K562 (cell line): ENCODE data around the gene RASIP1. TPM values are rescaled to one million over a fixed set of nuclear protein-coding genes. Genes with fewer than 3 reads are reported as not detected.

ENCODE experiments used
- BMI1 ChIP-seq: fragments of 150-350 bp; IDR thresholded peaks from 2 replicates; pipeline ENCODE4 v1.6.1; 2014; ENCODE audit warnings: low read length
- BRCA1 ChIP-seq, 2 experiments: fragments of 450-650 bp in 1 of 2; sonication (generic) in 1 of 2; formaldehyde crosslinking in 1 of 2; IDR thresholded peaks; 2 replicates each; pipeline versions ENCODE4 v1.5.0 to v1.6.1; 2017 to 2020; ENCODE audit warnings: mild to moderate bottlenecking in 1 of 2, missing genetic modification reagents in 1 of 2
- BRF2 ChIP-seq: IDR thresholded peaks from 3 replicates; pipeline ENCODE4 v1.6.1; 2011; ENCODE audit warnings: borderline replicate concordance, mild to moderate bottlenecking; ENCODE audit not compliant: insufficient read length, insufficient read depth
- CBX1 ChIP-seq: sonication (generic); IDR thresholded peaks from 2 replicates; pipeline ENCODE4 v1.6.1; 2016; ENCODE audit warnings: antibody characterized with exemption, low read depth, mild to moderate bottlenecking
- CHD4 ChIP-seq: fragments of 200-600 bp; sonication (generic); IDR thresholded peaks from 3 replicates; pipeline ENCODE4 v1.6.1; 2012; ENCODE audit warnings: low read depth, mild to moderate bottlenecking, mixed read lengths, low read length, inconsistent platforms; ENCODE audit not compliant: insufficient read depth, insufficient replicate concordance, poor library complexity, severe bottlenecking
- CLOCK ChIP-seq: fragments of 250-450 bp; sonication (Bioruptor Pico); IDR thresholded peaks from 2 replicates; pipeline ENCODE4 v1.4.0; 2020; ENCODE audit warnings: mild to moderate bottlenecking, moderate library complexity, borderline replicate concordance
- FOXA3 ChIP-seq, 2 experiments: fragments of 450-650 bp in 1 of 2; sonication (generic) in 1 of 2; formaldehyde crosslinking; IDR thresholded peaks in 1 of 2; conservative IDR thresholded peaks in 1 of 2; 2 replicates each; pipeline versions ENCODE4 v1.4.0 to v1.8.0; 2020 to 2022; ENCODE audit warnings: mild to moderate bottlenecking in 2 of 2, missing genetic modification reagents in 1 of 2
- FOXJ3 ChIP-seq: sonication (generic); formaldehyde crosslinking; IDR thresholded peaks from 2 replicates; pipeline ENCODE4 v1.4.0; 2020; ENCODE audit warnings: mild to moderate bottlenecking, missing genetic modification reagents
- HDAC2 ChIP-seq: fragments of 450-650 bp; IDR thresholded peaks from 2 replicates; pipeline ENCODE4 v1.6.1; 2016; ENCODE audit warnings: mild to moderate bottlenecking
- HOMEZ ChIP-seq: fragments of 250-450 bp; sonication (Bioruptor Pico); IDR thresholded peaks from 2 replicates; pipeline ENCODE4 v1.4.0; 2020; ENCODE audit warnings: mild to moderate bottlenecking, moderate library complexity
- KDM1A ChIP-seq, 2 experiments: fragments of 450-650 bp; IDR thresholded peaks; 2 replicates each; pipeline ENCODE4 v1.6.1; 2016; ENCODE audit warnings: mild to moderate bottlenecking in 2 of 2
- MAFF ChIP-seq: IDR thresholded peaks from 2 replicates; pipeline ENCODE4 v1.6.1; 2012; ENCODE audit warnings: low read length, improper control_type of control experiment
- NFE2 ChIP-seq: IDR thresholded peaks from 2 replicates; pipeline ENCODE4 v1.6.1; 2014; ENCODE audit warnings: antibody characterized with exemption, low read depth
- PPARD ChIP-seq: fragments of 250-450 bp; sonication (Bioruptor Pico); IDR thresholded peaks from 2 replicates; pipeline ENCODE4 v1.8.0; 2022; ENCODE audit warnings: inconsistent platforms, mild to moderate bottlenecking, moderate library complexity
- SLC30A9 ChIP-seq: fragments of 250-450 bp; sonication (Bioruptor Pico); IDR thresholded peaks from 2 replicates; pipeline ENCODE4 v1.8.0; 2022; ENCODE audit warnings: mild to moderate bottlenecking, moderate library complexity
- SP2 ChIP-seq: IDR thresholded peaks from 2 replicates; pipeline ENCODE4 v1.6.1; 2011; ENCODE audit warnings: mild to moderate bottlenecking, low read depth, low read length, moderate library complexity; ENCODE audit not compliant: poor library complexity, severe bottlenecking; ENCODE audit errors: extremely low read depth
- YBX1 ChIP-seq: fragments of 450-650 bp; IDR thresholded peaks from 2 replicates; pipeline ENCODE4 v1.7.1; 2016; ENCODE audit warnings: mild to moderate bottlenecking
- ZNF143 ChIP-seq: sonication (generic); formaldehyde crosslinking; IDR thresholded peaks from 2 replicates; pipeline ENCODE4 v1.9.0; 2022; ENCODE audit warnings: mild to moderate bottlenecking, missing genetic modification reagents
- ZNF212 ChIP-seq: fragments of 450-650 bp; formaldehyde crosslinking; IDR thresholded peaks from 2 replicates; pipeline ENCODE4 v1.4.0; 2020; ENCODE audit warnings: mild to moderate bottlenecking
- ZNF445 ChIP-seq: fragments of 250-450 bp; sonication (Bioruptor Pico); IDR thresholded peaks from 2 replicates; pipeline ENCODE4 v1.4.0; 2020; ENCODE audit warnings: low read depth, mild to moderate bottlenecking, moderate library complexity
- ZNF551 ChIP-seq: fragments of 250-450 bp; sonication (Bioruptor Pico); IDR thresholded peaks from 2 replicates; pipeline ENCODE4 v1.5.0; 2021; ENCODE audit warnings: mild to moderate bottlenecking, moderate library complexity
- ZNF584 ChIP-seq: fragments of 200-800 bp; sonication (Bioruptor generic); IDR thresholded peaks from 2 replicates; pipeline ENCODE4 v1.6.1; 2016; ENCODE audit warnings: low read depth, mild to moderate bottlenecking, missing genetic modification characterization, missing compliant biosample characterization
- ZNF589 ChIP-seq: fragments of 200-800 bp; sonication (Bioruptor generic); IDR thresholded peaks from 2 replicates; pipeline ENCODE4 v1.6.1; 2016; ENCODE audit warnings: low read depth, missing genetic modification characterization, missing compliant biosample characterization
- polyA plus RNA-seq, 8 experiments: library from polyadenylated mRNA; depleted of rRNA in 4 of 8; stranded (reverse) in 5 of 8; unstranded in 3 of 8; fragments of >200 nt; fragmentation: Nextera tagmentation in 2 of 8; fragmentation: Illumina TruSeq in 1 of 8; extraction: Ambion mirVana in 2 of 8; extraction: Trizol in 1 of 8; gene quantifications; 2 replicates each; pipeline versions ENCODE4 v1.2.1 to v1.2.3, GENCODE V29; 2011 to 2014; ENCODE audit warnings: inconsistent platforms in 1 of 8, missing spikeins in 1 of 8
- total RNA-seq, 7 experiments: library from RNA; depleted of rRNA in 6 of 7; stranded (reverse); fragments of >200 nt in 6 of 7; fragmentation: Illumina TruSeq in 2 of 7; extraction: Trizol in 2 of 7; gene quantifications; 2 replicates each; pipeline versions ENCODE4 v1.2.1 to v1.2.3, GENCODE V29; 2011 to 2021; ENCODE audit warnings: low replicate concordance in 1 of 7

Gene RASIP1
- total and polyA plus RNA-seq, 9 of the 15 experiments (the other 6 are each of a cell fraction or from before 2014, with no cell fraction given): 0.20 to 4.7 (median 1.5) TPM

- TF ChIP-seq PPARD (CRISPR knock-in tag) (no peak), ZNF584 (CRISPR knock-in tag) (no peak), NFE2 (peak; percentile 24; the same call in 1 of the 2 replicates), SLC30A9 (no peak), ZNF143 (CRISPR knock-in tag) (no peak), SP2 (no peak), BRF2 (no peak), HOMEZ (CRISPR knock-in tag) (no peak), ZNF551 (CRISPR knock-in tag) (no peak), ZNF589 (CRISPR knock-in tag) (no peak), KDM1A (IDR thresholded peaks at IDR 0.05) (peak in 1 of 2 experiments; percentile 29; a peak in 1 of 4 replicates), ZNF212 (no peak), CHD4 (no peak), FOXA3 (CRISPR knock-in tag; conservative IDR thresholded peaks at IDR 0.05 in 1 of 2, IDR thresholded peaks at IDR 0.05 in 1 of 2) (no peak), BMI1 (no peak), CLOCK (CRISPR knock-in tag) (no peak), ZNF445 (CRISPR knock-in tag) (no peak), BRCA1 (IDR thresholded peaks at IDR 0.05) (no peak), BRCA1 (CRISPR knock-in tag; IDR thresholded peaks at IDR 0.05) (no peak), HDAC2 (peak; percentile 68; the same call in 1 of the 2 replicates), FOXJ3 (CRISPR knock-in tag) (no peak), CBX1 (0 out of 2 replicates have a peak, but pooled peaks have one; percentile 60), YBX1 (no peak), MAFF (peak; percentile 66; the same call in 1 of the 2 replicates)
Observed at GRCh38 chr19:48780631-48781391, 40.4 kb upstream of the RASIP1 start (continued).
